Measurements from ENCODE around the gene TMEM53. TPM values are rescaled to one million over a fixed set of nuclear protein-coding genes. Genes with fewer than 3 reads are reported as not detected.

Gene TMEM53
- total and polyA plus RNA-seq, 2 of the 8 experiments (the other 6 are each of a cell fraction or from before 2014, with no cell fraction given): 6.7 to 27.9 TPM

GRCh38 chr1:44624268-44624901, 49.9 kb downstream of the TMEM53 start (continued):
- TF ChIP-seq CHD7 (IDR thresholded peaks at IDR 0.05; ENCODE audit: insufficient replicate concordance, low read length) (no peak), ZNF274 (IDR thresholded peaks at IDR 0.05; ENCODE audit: borderline replicate concordance, extremely low read depth, low read length) (no peak), SUZ12 (IDR thresholded peaks at IDR 0.05; ENCODE audit: low read length) (no peak), CHD1 (IDR thresholded peaks at IDR 0.05; ENCODE audit: low read depth, low read length) (no peak), POU5F1 (IDR thresholded peaks at IDR 0.05; ENCODE audit: low read depth, low read length) (no peak)

Measured in H1 (cell line).